Globus pallidus (tissue), 1 donor: ENCODE data around the gene TMEM273.

Source experiments
- DNase-seq: peaks from one replicate; pipeline ENCODE4 v3.0.0-alpha.2; 2015; ENCODE audit warnings: low spot score

The TMEM273 gene

GRCh38 chr10:49175587-49176309 lies 12.4 kb downstream of the TMEM273 start:
- DNase-seq = no peak

- no peak for DNase-seq
Observed at GRCh38 chr10:49174926-49175500, 13.2 kb downstream of the TMEM273 start.

GRCh38 chr10:49174261-49174925 lies 13.8 kb downstream of the TMEM273 start:
- DNase-seq = no peak

- DNase-seq = no peak
Observed at GRCh38 chr10:49173853-49174252, 14.3 kb downstream of the TMEM273 start.

- no peak for DNase-seq
Observed at GRCh38 chr10:49173201-49173772, 14.9 kb downstream of the TMEM273 start.

GRCh38 chr10:49172777-49173132 lies 15.4 kb downstream of the TMEM273 start:
- DNase-seq = no peak

- no peak for DNase-seq
Observed at GRCh38 chr10:49172061-49172776, 16.0 kb downstream of the TMEM273 start.

GRCh38 chr10:49171326-49172060 lies 16.7 kb downstream of the TMEM273 start:
- DNase-seq = no peak

- DNase-seq = no peak
Observed at GRCh38 chr10:49170632-49171325, 17.4 kb downstream of the TMEM273 start.

GRCh38 chr10:49169776-49170175 lies 18.4 kb downstream of the TMEM273 start:
- DNase-seq = no peak

GRCh38 chr10:49168831-49169500 lies 19.2 kb downstream of the TMEM273 start:
- no peak for DNase-seq

GRCh38 chr10:49168171-49168540 lies 20.0 kb downstream of the TMEM273 start:
- DNase-seq = no peak

GRCh38 chr10:49167425-49168170 lies 20.6 kb downstream of the TMEM273 start:
- no peak for DNase-seq

- no peak for DNase-seq
Observed at GRCh38 chr10:49166484-49167400, 21.4 kb downstream of the TMEM273 start.

- no peak for DNase-seq
Observed at GRCh38 chr10:49165821-49166483, 22.2 kb downstream of the TMEM273 start.

- DNase-seq = no peak
Observed at GRCh38 chr10:49165259-49165658, 22.9 kb downstream of the TMEM273 start.

GRCh38 chr10:49164559-49165188 lies 23.5 kb downstream of the TMEM273 start:
- peak; percentile 41 for DNase-seq

GRCh38 chr10:49163741-49164140 lies 24.4 kb downstream of the TMEM273 start:
- DNase-seq = no peak
